ENCODE measurements around the gene RPP25.

DNA sequence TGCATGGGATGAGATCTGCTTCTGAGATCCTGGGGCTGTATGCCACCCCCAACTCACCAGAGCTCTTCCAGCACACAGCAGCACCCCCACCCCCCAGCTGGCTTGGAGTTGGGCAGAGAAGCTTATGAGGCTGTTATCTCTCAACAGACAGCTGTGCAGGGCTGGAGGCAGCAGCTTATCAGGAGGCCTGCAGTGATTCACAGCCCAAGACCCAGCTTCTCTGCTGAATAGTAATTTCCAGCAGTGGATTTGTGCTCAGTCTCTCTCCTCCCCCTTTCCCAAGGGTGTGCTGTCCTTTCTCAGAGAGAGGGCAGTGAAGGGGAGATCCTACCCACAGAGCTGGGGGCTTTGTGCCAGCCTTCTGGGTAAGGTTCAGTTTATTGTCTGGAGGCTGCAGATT is 2.1 kb downstream of the RPP25 start:
- TF ChIP-seq SP1 (IDR thresholded peaks at IDR 0.05) (no peak), BHLHE40 (IDR thresholded peaks at IDR 0.05; ENCODE audit: borderline replicate concordance) (no peak), NFRKB (IDR thresholded peaks at IDR 0.05) (no peak), ARNT (IDR thresholded peaks at IDR 0.05) (no peak), LEF1 (IDR thresholded peaks at IDR 0.05; ENCODE audit: borderline replicate concordance) (no peak), L3MBTL2 (conservative IDR thresholded peaks at IDR 0.05) (no peak), FOXA1 (IDR thresholded peaks at IDR 0.05) (no peak)

Measured in HEK293T (cell line).